Measurements from ENCODE around the gene CCDC127.
A peak's percentile ranks its signal among the peaks of the same experiment; 100 is the strongest.
"Not testable (repeated sequence)": the region's sequence is repeated elsewhere in the genome, so short reads cannot be mapped to it uniquely, and the experiment has no call there.

The CCDC127 gene

GRCh38 chr5:200985-201384 is 17.0 kb downstream of the CCDC127 start:
- no peak for DNase-seq

GRCh38 chr5:199950-200645 is 17.9 kb downstream of the CCDC127 start:
- DNase-seq: no peak

- DNase-seq: no peak
Measured at GRCh38 chr5:199197-199949, 18.6 kb downstream of the CCDC127 start.

- DNase-seq: no peak
Measured at GRCh38 chr5:198516-199196, 19.3 kb downstream of the CCDC127 start.

- DNase-seq: no peak
Measured at GRCh38 chr5:197892-198489, 20.0 kb downstream of the CCDC127 start.

- not testable (repeated sequence) for DNase-seq
Measured at GRCh38 chr5:197031-197430, 20.9 kb downstream of the CCDC127 start.

- no peak for DNase-seq
Measured at GRCh38 chr5:196350-196749, 21.6 kb downstream of the CCDC127 start.

GRCh38 chr5:195401-196160 is 22.4 kb downstream of the CCDC127 start:
- DNase-seq: no peak

- DNase-seq: no peak
Measured at GRCh38 chr5:194603-195209, 23.2 kb downstream of the CCDC127 start.

GRCh38 chr5:194102-194501 is 23.9 kb downstream of the CCDC127 start:
- DNase-seq: no peak

GRCh38 chr5:192970-193831 is 24.8 kb downstream of the CCDC127 start:
- DNase-seq: no peak

GRCh38 chr5:192691-192969 is 25.3 kb downstream of the CCDC127 start:
- no peak for DNase-seq

GRCh38 chr5:191949-192690 is 25.8 kb downstream of the CCDC127 start:
- no peak for DNase-seq

GRCh38 chr5:191036-191948 is 26.7 kb downstream of the CCDC127 start, which contains the start of gene LRRC14B:
Gene LRRC14B, plus strand, starts transcription at chr5:191495. Its CDS starts 44 bp downstream, at chr5:191539.
- no peak for DNase-seq

GRCh38 chr5:190366-191035 is 27.5 kb downstream of the CCDC127 start:
- no peak for DNase-seq

- DNase-seq: no peak
Measured at GRCh38 chr5:189976-190365, 28.0 kb downstream of the CCDC127 start.

GRCh38 chr5:189486-189885 is 28.5 kb downstream of the CCDC127 start:
- no peak for DNase-seq

GRCh38 chr5:188488-189481 is 29.2 kb downstream of the CCDC127 start:
- DNase-seq: peak; percentile 62
